Peyer's patch (tissue), 4 donors: ENCODE measurements around the gene PRX. TPM values are rescaled to one million over a fixed set of nuclear protein-coding genes. Genes with fewer than 3 reads are reported as not detected.

Experiments used
- DNase-seq, 3 donors: peaks; one replicate each; pipeline ENCODE4 v3.0.0-alpha.2; 2017 to 2019
- H3K27ac ChIP-seq, 4 donors: fragments of 200-600 bp; sonication (generic); one replicate each; pipeline ENCODE4 v1.5.1; 2016 to 2019
- H3K27me3 ChIP-seq, 2 donors: fragments of 200-600 bp; sonication (generic); one replicate each; pipeline ENCODE4 v1.5.1; 2019
- H3K36me3 ChIP-seq, 3 donors: fragments of 200-600 bp; sonication (generic); one replicate each; pipeline ENCODE4 v1.5.1; 2016 to 2019
- H3K4me1 ChIP-seq, 4 donors: fragments of 200-600 bp; sonication (generic); one replicate each; pipeline ENCODE4 v1.5.1; 2016 to 2019
- H3K4me3 ChIP-seq, 4 donors: fragments of 200-600 bp; sonication (generic); 1 replicate in 3 of 4; 2 replicates in 1 of 4; pipeline ENCODE4 v1.5.1; 2016 to 2019; ENCODE audit warnings: mild to moderate bottlenecking in 1 of 4
- H3K9me3 ChIP-seq, 4 donors: fragments of 200-600 bp; sonication (generic); one replicate each; pipeline ENCODE4 v1.5.1; 2016 to 2019; ENCODE audit warnings: mild to moderate bottlenecking in 1 of 4
- POLR2A ChIP-seq, 2 donors: fragments of 450-650 bp; IDR thresholded peaks; one replicate each; pipeline ENCODE4 v1.5.1; 2017; ENCODE audit warnings: antibody characterized with exemption in 2 of 2, mild to moderate bottlenecking in 2 of 2, moderate library complexity in 2 of 2
- total RNA-seq, 4 donors: library from RNA; depleted of rRNA; stranded (reverse); fragments of >200 nt; gene quantifications; one replicate each; pipeline ENCODE4 v1.1.0, GENCODE V29; 2016
- TF ChIP-seq, protein P1 (sequence below), 6 experiments: fragments of 450-650 bp in 4 of 6; fragments of 200-600 bp in 2 of 6; sonication (generic) in 1 of 6; IDR thresholded peaks; one replicate each; pipeline ENCODE4 v1.5.1; 2017 to 2019; ENCODE audit warnings: antibody characterized with exemption in 6 of 6, mild to moderate bottlenecking in 3 of 6, moderate library complexity in 1 of 6

The PRX gene
- total RNA-seq, 4 donors from 2014 or later = 1.4 to 7.4 (median 3.0) TPM

DNA sequence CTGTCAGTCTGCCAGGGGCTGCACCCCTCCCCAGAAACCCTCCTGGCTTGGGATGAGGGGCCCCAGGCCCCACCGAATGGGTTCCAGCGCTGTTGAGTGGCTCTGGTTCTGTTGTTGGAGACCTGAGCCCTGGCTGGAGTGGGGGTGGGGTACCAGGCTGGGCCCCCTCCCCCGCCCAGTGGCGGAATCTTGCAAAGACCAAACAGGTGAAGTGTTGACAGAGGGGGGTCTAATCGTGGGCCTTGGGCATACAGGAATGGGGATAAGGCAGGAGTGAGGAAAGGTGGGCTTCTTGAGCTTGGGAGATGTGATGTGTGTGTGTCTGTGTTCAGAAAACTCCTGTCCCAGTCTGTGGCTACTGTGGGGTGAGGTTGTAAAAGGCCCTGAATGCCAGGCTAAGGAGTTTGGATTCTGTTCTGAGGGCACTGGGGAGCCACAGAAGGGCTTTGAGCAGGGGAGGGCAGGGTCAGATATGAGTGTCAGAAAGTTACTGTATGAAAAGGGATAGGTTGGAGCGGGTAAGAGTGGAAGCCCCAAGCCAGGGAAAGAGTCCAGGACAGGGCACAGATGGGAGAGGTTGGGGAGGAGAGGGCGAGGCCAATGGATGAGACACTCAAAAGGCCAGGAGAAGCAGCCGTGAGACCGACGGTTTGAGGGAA is 23.0 kb downstream of the PRX start, which contains the start of gene HIPK4:
TSS of gene HIPK4 (minus strand) at position 98 of the 659 bp plus-strand sequence. CDS start 279 bp downstream, outside the sequence.
- H3K4me1 ChIP-seq = no peaks in the 10 kb centered on the region
- no peaks in the 10 kb centered on the region for H3K9me3 ChIP-seq
- no peak for DNase-seq
- H3K27ac ChIP-seq = no peak within 1 kb of the TSS
- no peaks in the 10 kb centered on the region for H3K27me3 ChIP-seq
- no peak within 1 kb of the TSS for H3K4me3 ChIP-seq
- no peak for TF ChIP-seq POLR2A (IDR thresholded peaks at IDR 0.05)
- TF ChIP-seq, protein P1, sequence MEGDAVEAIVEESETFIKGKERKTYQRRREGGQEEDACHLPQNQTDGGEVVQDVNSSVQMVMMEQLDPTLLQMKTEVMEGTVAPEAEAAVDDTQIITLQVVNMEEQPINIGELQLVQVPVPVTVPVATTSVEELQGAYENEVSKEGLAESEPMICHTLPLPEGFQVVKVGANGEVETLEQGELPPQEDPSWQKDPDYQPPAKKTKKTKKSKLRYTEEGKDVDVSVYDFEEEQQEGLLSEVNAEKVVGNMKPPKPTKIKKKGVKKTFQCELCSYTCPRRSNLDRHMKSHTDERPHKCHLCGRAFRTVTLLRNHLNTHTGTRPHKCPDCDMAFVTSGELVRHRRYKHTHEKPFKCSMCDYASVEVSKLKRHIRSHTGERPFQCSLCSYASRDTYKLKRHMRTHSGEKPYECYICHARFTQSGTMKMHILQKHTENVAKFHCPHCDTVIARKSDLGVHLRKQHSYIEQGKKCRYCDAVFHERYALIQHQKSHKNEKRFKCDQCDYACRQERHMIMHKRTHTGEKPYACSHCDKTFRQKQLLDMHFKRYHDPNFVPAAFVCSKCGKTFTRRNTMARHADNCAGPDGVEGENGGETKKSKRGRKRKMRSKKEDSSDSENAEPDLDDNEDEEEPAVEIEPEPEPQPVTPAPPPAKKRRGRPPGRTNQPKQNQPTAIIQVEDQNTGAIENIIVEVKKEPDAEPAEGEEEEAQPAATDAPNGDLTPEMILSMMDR (IDR thresholded peaks at IDR 0.05) = no peak
- no peaks in the 10 kb centered on the region for H3K36me3 ChIP-seq

DNA sequence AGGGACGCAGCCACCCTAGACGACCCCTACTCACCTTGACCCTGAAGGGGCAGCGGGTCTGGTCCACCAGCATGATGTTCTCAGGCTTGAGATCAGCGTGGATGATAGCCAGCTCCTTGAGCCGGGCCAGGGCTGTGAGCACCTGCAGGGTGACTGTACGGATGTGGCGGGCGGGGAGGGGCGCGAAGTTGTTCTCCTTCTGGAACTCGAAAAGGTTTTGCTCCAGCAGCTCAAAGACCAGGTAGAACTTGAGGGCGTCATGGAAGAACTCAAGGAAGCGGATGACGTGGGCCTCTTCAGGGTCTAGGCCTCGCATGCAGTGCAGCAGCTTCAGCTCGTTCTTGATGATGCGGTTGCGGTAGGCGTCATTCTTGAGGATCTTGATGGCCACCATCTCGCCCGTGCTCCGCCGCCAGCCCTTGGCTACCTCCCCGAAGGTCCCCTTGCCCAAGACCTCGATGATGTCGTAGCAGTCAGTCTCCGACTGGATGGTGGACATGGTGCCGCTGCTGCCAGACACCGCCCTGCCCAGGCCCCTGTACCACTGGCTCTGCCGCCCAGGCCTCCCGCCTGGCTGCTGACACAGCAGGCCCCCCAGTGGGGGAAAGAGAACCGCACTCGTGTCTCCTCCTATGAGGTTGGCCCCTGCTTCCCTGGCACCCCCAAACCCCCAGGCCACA is 23.6 kb downstream of the PRX start:
- Histone ChIP-seq H3K4me1 (no peaks in the 10 kb centered on the region), H3K36me3 (no peaks in the 10 kb centered on the region), H3K27ac (no peak overlapping the region), H3K27me3 (no peaks in the 10 kb centered on the region), H3K9me3 (no peaks in the 10 kb centered on the region), H3K4me3 (no peak overlapping the region)
- no peak for TF ChIP-seq POLR2A (IDR thresholded peaks at IDR 0.05)
- TF ChIP-seq, protein P1 (IDR thresholded peaks at IDR 0.05) = no peak
- DNase-seq = no peak

DNA sequence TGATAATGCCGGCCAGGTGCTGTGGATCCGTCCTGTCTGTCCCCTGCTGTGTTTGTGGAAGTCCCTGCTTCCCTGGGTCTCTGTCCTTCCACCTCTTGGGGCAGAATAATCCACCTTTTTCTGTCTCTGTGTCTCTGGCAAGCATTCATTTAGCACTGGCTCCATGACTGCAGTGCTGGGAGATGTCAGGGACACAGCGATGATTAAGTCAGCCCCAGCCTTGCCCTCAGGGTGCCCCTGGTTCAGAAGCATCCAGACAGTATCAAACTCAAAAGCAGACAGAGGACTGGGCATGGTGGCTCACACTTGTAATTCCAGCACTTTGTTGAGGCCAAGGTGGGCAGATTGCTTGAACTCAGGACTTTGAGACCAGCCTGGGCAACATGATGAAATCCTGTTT is 24.7 kb downstream of the PRX start:
- DNase-seq = no peak
- Histone ChIP-seq H3K27me3 (no peaks in the 10 kb centered on the region), H3K9me3 (no peaks in the 10 kb centered on the region), H3K36me3 (no peaks in the 10 kb centered on the region), H3K4me3 (no peak overlapping the region), H3K27ac (no peak overlapping the region), H3K4me1 (no peaks in the 10 kb centered on the region)
- no peak for TF ChIP-seq POLR2A (IDR thresholded peaks at IDR 0.05)
- TF ChIP-seq, protein P1 (IDR thresholded peaks at IDR 0.05) = no peak

- Histone ChIP-seq H3K4me3 (no peak overlapping the region), H3K27ac (no peak overlapping the region), H3K4me1 (no peaks in the 10 kb centered on the region), H3K27me3 (no peaks in the 10 kb centered on the region), H3K9me3 (no peaks in the 10 kb centered on the region), H3K36me3 (no peaks in the 10 kb centered on the region)
- DNase-seq = no peak
- no peak for TF ChIP-seq POLR2A (IDR thresholded peaks at IDR 0.05)
- TF ChIP-seq, protein P1 (IDR thresholded peaks at IDR 0.05) = no peak
Observed at GRCh38 chr19:40387155-40387554, 26.0 kb downstream of the PRX start.

DNA sequence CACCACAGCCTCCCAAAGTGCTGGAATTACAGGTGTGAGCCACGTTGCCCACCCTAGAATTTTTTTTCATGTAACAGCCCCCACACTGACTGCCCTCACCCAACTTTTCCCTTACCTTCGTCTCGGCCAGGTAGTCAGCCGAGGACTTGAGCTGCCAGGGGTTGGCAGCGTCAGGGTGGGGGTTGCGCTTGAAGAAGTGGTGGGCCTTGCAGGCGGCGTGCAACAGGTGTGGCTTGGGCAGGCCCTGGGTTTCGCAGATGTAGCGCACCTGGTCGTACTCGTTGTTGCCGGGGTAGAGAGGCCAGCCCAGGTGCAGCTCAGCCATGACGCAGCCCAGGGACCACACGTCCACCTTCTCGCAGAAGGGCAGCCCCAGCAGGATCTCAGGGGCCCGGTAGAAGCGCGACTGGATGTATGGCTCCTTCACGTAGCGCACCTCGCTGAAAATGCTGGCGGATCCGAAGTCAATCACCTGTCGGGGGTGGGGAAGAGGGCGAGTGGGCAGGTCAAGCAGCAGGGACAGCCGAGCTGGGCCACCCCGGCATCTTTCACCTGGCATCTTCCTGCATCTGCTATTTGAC is 29.4 kb downstream of the PRX start:
- Histone ChIP-seq H3K9me3 (no peaks in the 10 kb centered on the region), H3K4me3 (no peak overlapping the region), H3K36me3 (peaks cover 0 to 8% (median 0%) of the 10 kb centered on the region in 3 donors), H3K27ac (no peak overlapping the region), H3K4me1 (no peaks in the 10 kb centered on the region), H3K27me3 (no peaks in the 10 kb centered on the region)
- TF ChIP-seq, protein P1 (IDR thresholded peaks at IDR 0.05) = no peak
- DNase-seq = no peak
